Suprapubic skin (tissue), 4 donors: ENCODE results near the gene FAM120AOS.

Experiments used
- EP300 ChIP-seq: sonication (generic); formaldehyde crosslinking; IDR thresholded peaks from one replicate; pipeline ENCODE4 v1.6.1; 2017; ENCODE audit warnings: antibody characterized with exemption
- POLR2A ChIP-seq, 2 donors: fragments of 450-650 bp; IDR thresholded peaks; one replicate each; pipeline ENCODE4 v1.6.1; 2017; ENCODE audit warnings: antibody characterized with exemption in 2 of 2, mild to moderate bottlenecking in 2 of 2, moderate library complexity in 2 of 2
- POLR2AphosphoS5 ChIP-seq, 3 donors: sonication (generic); formaldehyde crosslinking; IDR thresholded peaks; one replicate each; pipeline ENCODE4 v1.6.1; 2017; ENCODE audit warnings: antibody characterized with exemption in 3 of 3
- TF ChIP-seq, protein P1 (sequence below), 2 donors: fragments of 200-600 bp in 1 of 2; fragments of 450-650 bp in 1 of 2; sonication (generic) in 1 of 2; IDR thresholded peaks; one replicate each; pipeline ENCODE4 v1.5.1; 2016 to 2019; ENCODE audit warnings: antibody characterized with exemption in 2 of 2, mild to moderate bottlenecking in 1 of 2, moderate library complexity in 1 of 2

DNA sequence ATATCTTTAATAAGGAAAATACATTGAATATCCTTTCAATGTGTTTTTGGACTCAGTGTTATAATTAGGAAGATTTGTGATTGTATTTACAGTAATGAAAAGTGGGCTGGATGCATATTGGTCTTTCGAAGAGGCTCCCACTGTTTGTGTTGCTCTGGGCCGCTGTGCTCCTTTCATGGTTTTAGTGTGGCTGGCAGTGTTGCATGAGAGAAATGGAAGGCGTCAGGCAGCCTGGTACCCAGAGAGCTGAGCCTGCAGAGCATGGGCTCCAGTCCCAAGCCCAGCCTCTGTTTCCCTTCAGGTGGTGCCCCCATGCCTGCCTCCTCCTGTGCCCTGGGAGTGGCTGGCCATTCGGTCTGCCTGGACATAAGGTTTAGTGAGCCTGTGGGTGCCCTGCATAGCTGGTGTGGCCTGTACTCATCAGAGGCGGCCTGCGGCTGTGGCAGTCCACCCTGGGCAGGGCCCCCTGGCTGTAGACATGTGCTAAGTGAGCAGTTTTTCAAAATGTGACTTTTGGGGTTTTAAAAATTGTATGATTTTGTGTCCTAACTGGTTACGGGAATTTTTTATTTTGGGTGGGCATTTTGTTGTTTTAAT lies 27.4 kb upstream of the FAM120AOS start:
- TF ChIP-seq, protein P1, sequence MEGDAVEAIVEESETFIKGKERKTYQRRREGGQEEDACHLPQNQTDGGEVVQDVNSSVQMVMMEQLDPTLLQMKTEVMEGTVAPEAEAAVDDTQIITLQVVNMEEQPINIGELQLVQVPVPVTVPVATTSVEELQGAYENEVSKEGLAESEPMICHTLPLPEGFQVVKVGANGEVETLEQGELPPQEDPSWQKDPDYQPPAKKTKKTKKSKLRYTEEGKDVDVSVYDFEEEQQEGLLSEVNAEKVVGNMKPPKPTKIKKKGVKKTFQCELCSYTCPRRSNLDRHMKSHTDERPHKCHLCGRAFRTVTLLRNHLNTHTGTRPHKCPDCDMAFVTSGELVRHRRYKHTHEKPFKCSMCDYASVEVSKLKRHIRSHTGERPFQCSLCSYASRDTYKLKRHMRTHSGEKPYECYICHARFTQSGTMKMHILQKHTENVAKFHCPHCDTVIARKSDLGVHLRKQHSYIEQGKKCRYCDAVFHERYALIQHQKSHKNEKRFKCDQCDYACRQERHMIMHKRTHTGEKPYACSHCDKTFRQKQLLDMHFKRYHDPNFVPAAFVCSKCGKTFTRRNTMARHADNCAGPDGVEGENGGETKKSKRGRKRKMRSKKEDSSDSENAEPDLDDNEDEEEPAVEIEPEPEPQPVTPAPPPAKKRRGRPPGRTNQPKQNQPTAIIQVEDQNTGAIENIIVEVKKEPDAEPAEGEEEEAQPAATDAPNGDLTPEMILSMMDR (IDR thresholded peaks at IDR 0.05): no peak
- TF ChIP-seq POLR2A (IDR thresholded peaks at IDR 0.05) (no peak), EP300 (no peak), POLR2AphosphoS5 (IDR thresholded peaks at IDR 0.05) (no peak)
